Measurements from ENCODE around the gene IER3.

DNA sequence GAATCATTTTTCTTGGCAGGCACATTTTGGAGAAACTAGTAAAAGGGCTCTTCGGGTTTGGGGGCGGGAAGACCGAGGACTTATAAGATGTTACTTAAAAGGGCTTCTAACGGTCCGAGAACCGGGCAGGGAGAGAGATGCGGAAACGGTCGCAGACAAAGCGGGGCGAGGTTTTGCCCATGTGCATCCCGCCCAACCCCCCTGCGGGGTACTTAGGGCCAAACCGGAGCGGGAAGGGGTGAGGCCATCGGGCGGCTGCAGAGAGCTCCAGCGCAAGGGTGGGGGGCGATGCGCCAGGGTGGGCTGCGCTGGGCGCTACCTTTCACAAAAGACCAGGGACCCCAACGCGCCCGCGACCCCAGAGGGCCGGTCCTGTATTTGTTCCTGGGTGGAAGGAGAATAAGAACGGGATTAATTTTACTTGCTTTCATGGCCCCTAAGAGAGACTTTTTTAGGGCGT is 23.6 kb downstream of the IER3 start:
- TF ChIP-seq, protein P1, sequence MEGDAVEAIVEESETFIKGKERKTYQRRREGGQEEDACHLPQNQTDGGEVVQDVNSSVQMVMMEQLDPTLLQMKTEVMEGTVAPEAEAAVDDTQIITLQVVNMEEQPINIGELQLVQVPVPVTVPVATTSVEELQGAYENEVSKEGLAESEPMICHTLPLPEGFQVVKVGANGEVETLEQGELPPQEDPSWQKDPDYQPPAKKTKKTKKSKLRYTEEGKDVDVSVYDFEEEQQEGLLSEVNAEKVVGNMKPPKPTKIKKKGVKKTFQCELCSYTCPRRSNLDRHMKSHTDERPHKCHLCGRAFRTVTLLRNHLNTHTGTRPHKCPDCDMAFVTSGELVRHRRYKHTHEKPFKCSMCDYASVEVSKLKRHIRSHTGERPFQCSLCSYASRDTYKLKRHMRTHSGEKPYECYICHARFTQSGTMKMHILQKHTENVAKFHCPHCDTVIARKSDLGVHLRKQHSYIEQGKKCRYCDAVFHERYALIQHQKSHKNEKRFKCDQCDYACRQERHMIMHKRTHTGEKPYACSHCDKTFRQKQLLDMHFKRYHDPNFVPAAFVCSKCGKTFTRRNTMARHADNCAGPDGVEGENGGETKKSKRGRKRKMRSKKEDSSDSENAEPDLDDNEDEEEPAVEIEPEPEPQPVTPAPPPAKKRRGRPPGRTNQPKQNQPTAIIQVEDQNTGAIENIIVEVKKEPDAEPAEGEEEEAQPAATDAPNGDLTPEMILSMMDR (IDR thresholded peaks at IDR 0.05; ENCODE audit: low read length) = no peak
- no peak for TF ChIP-seq EZH2 (optimal IDR thresholded peaks at IDR 0.05; ENCODE audit: low read depth, low read length)
